ENCODE measurements around the gene LOXHD1.

Gene LOXHD1

DNA sequence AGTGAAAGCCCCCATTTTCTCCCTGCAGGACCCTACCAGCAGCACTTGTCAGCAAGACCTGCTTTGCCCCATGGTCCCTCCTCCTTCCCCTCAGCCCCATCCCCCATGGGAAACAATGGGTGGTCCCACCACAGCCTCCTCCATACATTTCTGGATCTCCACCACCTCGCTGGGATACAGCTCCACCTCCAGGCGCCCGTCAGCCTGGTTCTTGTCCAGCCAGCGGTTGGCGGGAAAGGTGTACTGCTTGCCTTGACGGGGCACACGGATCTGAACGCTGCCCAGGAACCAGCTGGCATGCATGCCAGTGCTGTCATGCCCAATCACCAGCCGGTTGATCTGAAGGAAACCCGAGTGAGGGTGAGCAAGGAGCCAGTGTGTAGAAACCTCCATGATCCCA, 90.9 kb downstream of the LOXHD1 start:
- Mint-ChIP-seq H3K27ac (no peak overlapping the region), H3K4me1 (ENCODE audit: low read depth) (no peaks in the 10 kb centered on the region), H3K36me3 (ENCODE audit: low read depth) (no peaks in the 10 kb centered on the region), H3K9me3 (no peaks in the 10 kb centered on the region), H3K4me3 (no peak overlapping the region), H3K27me3 (ENCODE audit: low read depth) (peaks cover 7% of the 10 kb centered on the region)

DNA sequence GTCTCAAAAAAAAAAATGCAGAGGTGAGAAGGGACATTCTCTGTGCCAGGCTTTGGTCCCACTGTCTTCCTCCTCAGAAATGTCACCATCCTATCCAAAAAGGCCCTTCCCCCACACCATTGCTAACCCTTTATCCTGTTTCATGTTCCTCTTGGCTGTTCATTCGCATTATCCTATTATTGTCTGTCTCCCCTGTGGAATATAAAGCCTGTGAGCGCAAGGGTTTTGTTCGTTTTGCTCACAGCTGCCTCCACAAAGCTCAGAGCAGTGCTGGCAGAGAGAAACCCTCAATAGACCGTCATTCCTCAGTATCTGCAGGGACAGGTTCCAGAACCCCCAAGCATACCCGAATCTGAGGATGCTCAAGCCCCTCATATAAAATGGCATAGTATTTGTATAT, 91.8 kb downstream of the LOXHD1 start:
- H3K27me3 Mint-ChIP-seq (ENCODE audit: low read depth), result peaks cover 7% of the 10 kb centered on the region
- no peaks in the 10 kb centered on the region for H3K4me1 Mint-ChIP-seq (ENCODE audit: low read depth)
- H3K4me3 Mint-ChIP-seq, result no peak overlapping the region
- H3K27ac Mint-ChIP-seq, result no peak overlapping the region
- H3K36me3 Mint-ChIP-seq (ENCODE audit: low read depth), result no peaks in the 10 kb centered on the region
- H3K9me3 Mint-ChIP-seq, result no peaks in the 10 kb centered on the region

DNA sequence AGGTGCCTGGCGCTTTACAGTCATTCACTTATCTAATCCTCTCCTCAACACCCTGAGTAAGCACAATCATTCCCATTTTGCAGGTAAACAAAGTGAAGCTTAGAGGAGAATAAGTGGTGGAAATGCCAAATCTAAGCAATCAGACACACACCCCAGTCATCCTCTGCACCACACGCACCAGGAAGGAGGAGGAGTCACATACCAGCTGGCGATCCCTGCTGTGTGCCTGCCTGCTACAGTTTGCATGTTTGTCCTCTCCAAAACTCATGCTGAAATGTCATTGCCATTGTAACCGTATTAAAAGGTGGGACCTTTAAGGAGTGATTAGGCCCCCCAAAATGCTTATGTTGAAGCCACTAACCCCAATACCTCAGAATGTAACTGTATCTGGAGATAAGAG, 93.7 kb downstream of the LOXHD1 start:
- H3K36me3 Mint-ChIP-seq (ENCODE audit: low read depth), result no peaks in the 10 kb centered on the region
- no peak overlapping the region for H3K27ac Mint-ChIP-seq
- H3K9me3 Mint-ChIP-seq, result no peaks in the 10 kb centered on the region
- peaks cover 4% of the 10 kb centered on the region for H3K27me3 Mint-ChIP-seq (ENCODE audit: low read depth)
- H3K4me1 Mint-ChIP-seq (ENCODE audit: low read depth), result no peaks in the 10 kb centered on the region
- no peak overlapping the region for H3K4me3 Mint-ChIP-seq

GRCh38 chr18:46562674-46563192, 94.3 kb downstream of the LOXHD1 start:
- H3K9me3 Mint-ChIP-seq, result no peaks in the 10 kb centered on the region
- no peak overlapping the region for H3K27ac Mint-ChIP-seq
- no peaks in the 10 kb centered on the region for H3K4me1 Mint-ChIP-seq (ENCODE audit: low read depth)
- no peak overlapping the region for H3K4me3 Mint-ChIP-seq
- no peaks in the 10 kb centered on the region for H3K36me3 Mint-ChIP-seq (ENCODE audit: low read depth)
- H3K27me3 Mint-ChIP-seq (ENCODE audit: low read depth), result peaks cover 4% of the 10 kb centered on the region

GRCh38 chr18:46560671-46561045, 96.4 kb downstream of the LOXHD1 start:
- H3K36me3 Mint-ChIP-seq (ENCODE audit: low read depth), result no peaks in the 10 kb centered on the region
- no peaks in the 10 kb centered on the region for H3K9me3 Mint-ChIP-seq
- no peaks in the 10 kb centered on the region for H3K27me3 Mint-ChIP-seq (ENCODE audit: low read depth)
- H3K27ac Mint-ChIP-seq, result no peak overlapping the region
- H3K4me3 Mint-ChIP-seq, result no peak overlapping the region
- no peaks in the 10 kb centered on the region for H3K4me1 Mint-ChIP-seq (ENCODE audit: low read depth)

GRCh38 chr18:46559946-46560670, 96.9 kb downstream of the LOXHD1 start:
- Mint-ChIP-seq H3K4me1 (ENCODE audit: low read depth) (no peaks in the 10 kb centered on the region), H3K27ac (no peak overlapping the region), H3K9me3 (no peaks in the 10 kb centered on the region), H3K27me3 (ENCODE audit: low read depth) (no peaks in the 10 kb centered on the region), H3K4me3 (no peak overlapping the region), H3K36me3 (ENCODE audit: low read depth) (no peaks in the 10 kb centered on the region)

- Mint-ChIP-seq H3K4me1 (ENCODE audit: low read depth) (no peaks in the 10 kb centered on the region), H3K36me3 (ENCODE audit: low read depth) (no peaks in the 10 kb centered on the region), H3K27ac (no peak overlapping the region), H3K27me3 (ENCODE audit: low read depth) (no peaks in the 10 kb centered on the region), H3K4me3 (no peak overlapping the region), H3K9me3 (no peaks in the 10 kb centered on the region)
Measured at GRCh38 chr18:46559296-46559695, 97.7 kb downstream of the LOXHD1 start.

GRCh38 chr18:46556590-46557206, 100.3 kb downstream of the LOXHD1 start:
- H3K4me1 Mint-ChIP-seq (ENCODE audit: low read depth), result no peaks in the 10 kb centered on the region
- H3K4me3 Mint-ChIP-seq, result no peak overlapping the region
- H3K27me3 Mint-ChIP-seq (ENCODE audit: low read depth), result no peaks in the 10 kb centered on the region
- H3K9me3 Mint-ChIP-seq, result no peaks in the 10 kb centered on the region
- H3K27ac Mint-ChIP-seq, result no peak overlapping the region
- no peaks in the 10 kb centered on the region for H3K36me3 Mint-ChIP-seq (ENCODE audit: low read depth)

GRCh38 chr18:46555724-46556123, 101.3 kb downstream of the LOXHD1 start:
- Mint-ChIP-seq H3K4me3 (no peak overlapping the region), H3K9me3 (no peaks in the 10 kb centered on the region), H3K27me3 (ENCODE audit: low read depth) (no peaks in the 10 kb centered on the region), H3K27ac (no peak overlapping the region), H3K4me1 (ENCODE audit: low read depth) (no peaks in the 10 kb centered on the region), H3K36me3 (ENCODE audit: low read depth) (no peaks in the 10 kb centered on the region)

GRCh38 chr18:46555213-46555612, 101.8 kb downstream of the LOXHD1 start:
- Mint-ChIP-seq H3K36me3 (ENCODE audit: low read depth) (no peaks in the 10 kb centered on the region), H3K27ac (no peak overlapping the region), H3K4me1 (ENCODE audit: low read depth) (no peaks in the 10 kb centered on the region), H3K9me3 (no peaks in the 10 kb centered on the region), H3K27me3 (ENCODE audit: low read depth) (no peaks in the 10 kb centered on the region), H3K4me3 (no peak overlapping the region)

DNA sequence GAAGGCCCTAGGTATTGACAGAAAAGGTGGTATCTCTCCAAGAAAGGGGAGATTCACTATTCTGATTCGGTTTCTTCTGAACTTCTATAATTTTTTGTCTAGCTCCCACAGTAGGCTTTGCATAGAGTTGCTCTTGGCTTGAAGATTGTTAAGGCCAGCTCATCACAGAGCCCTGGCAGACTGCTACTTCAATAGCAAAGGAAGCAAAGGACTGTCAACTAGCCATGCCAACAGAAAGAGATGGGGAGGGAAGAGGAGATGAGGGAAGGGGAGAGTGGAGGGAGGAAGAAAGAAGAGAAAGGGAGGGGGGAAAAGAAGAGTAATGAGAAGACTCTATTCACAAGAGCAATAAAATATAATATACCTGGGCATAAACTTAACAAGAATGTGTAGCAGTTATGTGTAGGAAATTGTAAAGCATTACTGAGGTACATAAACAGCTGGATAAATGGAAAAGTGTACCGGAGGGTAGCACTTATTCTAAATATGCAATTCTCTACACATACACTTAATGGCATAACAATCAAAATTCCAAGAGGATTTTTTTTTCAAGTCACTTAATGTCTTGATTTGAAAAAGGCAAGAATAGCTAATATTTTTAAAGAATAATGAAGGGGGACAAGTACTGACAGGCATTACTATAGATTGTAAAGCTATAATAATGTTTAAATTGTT, 102.5 kb downstream of the LOXHD1 start:
- Mint-ChIP-seq H3K4me3 (no peak overlapping the region), H3K27me3 (ENCODE audit: low read depth) (no peaks in the 10 kb centered on the region), H3K4me1 (ENCODE audit: low read depth) (no peaks in the 10 kb centered on the region), H3K9me3 (no peaks in the 10 kb centered on the region), H3K36me3 (ENCODE audit: low read depth) (no peaks in the 10 kb centered on the region), H3K27ac (no peak overlapping the region)

DNA sequence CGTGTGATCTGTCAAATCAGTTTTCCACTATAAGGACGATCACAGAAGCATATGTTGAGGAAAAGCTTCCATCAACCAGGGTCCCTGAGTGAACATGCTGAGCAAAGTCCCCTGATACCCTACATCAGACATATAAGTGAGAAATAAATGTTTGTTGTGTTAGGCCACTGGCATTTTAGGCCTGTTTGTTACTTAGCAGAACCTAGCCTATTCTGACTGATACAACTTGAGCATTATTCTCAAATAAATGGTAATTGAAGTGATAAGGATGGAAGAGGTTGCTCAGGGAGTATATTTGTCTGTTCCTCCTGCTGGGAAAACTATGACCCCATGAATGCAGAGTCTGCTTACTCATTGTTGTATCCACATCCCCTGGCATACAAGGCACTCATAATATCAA, 106.4 kb downstream of the LOXHD1 start:
- no peaks in the 10 kb centered on the region for H3K9me3 Mint-ChIP-seq
- no peaks in the 10 kb centered on the region for H3K36me3 Mint-ChIP-seq (ENCODE audit: low read depth)
- no peak overlapping the region for H3K4me3 Mint-ChIP-seq
- no peak overlapping the region for H3K27ac Mint-ChIP-seq
- H3K27me3 Mint-ChIP-seq (ENCODE audit: low read depth), result no peaks in the 10 kb centered on the region
- no peaks in the 10 kb centered on the region for H3K4me1 Mint-ChIP-seq (ENCODE audit: low read depth)

DNA sequence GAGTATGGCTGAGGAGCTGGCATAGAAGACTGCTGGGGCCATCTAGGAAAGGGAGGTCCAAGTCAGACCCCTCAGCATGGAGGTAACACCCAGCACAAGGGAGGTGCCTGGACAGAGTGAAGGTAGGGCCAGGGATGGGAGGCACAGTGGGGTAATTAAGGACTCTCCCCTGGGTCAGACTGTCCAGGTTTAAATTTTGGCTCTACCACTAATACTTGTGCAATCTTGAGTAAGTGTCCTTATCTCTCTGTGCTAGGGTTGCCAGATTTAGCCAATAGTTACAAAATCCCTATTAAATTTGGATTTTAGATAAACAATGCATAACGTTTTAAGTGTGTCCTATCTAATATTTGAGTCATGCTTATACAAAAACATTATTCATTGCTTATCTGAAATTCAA, 109.5 kb downstream of the LOXHD1 start:
- H3K4me1 Mint-ChIP-seq (ENCODE audit: low read depth), result no peaks in the 10 kb centered on the region

DNA sequence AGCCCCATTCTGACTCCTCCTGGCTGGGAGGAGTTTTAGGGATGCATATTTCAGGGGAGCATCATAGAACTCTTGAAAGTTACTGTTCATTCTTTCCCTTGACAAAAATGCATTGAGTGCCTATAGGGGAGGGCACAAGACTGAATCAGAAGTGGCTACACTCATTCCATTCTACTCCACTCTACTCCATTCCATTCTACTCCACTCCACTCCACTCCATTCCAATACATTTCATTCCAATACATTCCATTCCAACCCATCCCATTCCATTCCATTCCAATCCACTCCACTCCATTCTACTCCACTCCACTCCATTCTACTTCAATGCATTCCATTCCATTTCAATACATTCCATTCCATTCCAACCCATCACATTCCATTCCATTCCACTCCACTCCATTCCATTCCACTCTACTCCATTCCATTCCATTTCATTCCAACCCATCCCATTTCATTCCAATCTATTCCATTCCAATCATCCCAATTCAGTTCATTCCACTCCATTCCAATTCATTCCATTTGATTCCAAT, 110.8 kb downstream of the LOXHD1 start:
- Mint-ChIP-seq H3K4me3 (no peak overlapping the region), H3K27me3 (ENCODE audit: low read depth) (no peaks in the 10 kb centered on the region), H3K27ac (no peak overlapping the region), H3K4me1 (ENCODE audit: low read depth) (no peaks in the 10 kb centered on the region), H3K36me3 (ENCODE audit: low read depth) (no peaks in the 10 kb centered on the region), H3K9me3 (no peaks in the 10 kb centered on the region)

More for the DNA sequence above, 109.5 kb downstream of the LOXHD1 start:
- Mint-ChIP-seq H3K27me3 (ENCODE audit: low read depth) (no peaks in the 10 kb centered on the region), H3K4me3 (no peak overlapping the region), H3K27ac (no peak overlapping the region), H3K36me3 (ENCODE audit: low read depth) (no peaks in the 10 kb centered on the region), H3K9me3 (no peaks in the 10 kb centered on the region)

DNA sequence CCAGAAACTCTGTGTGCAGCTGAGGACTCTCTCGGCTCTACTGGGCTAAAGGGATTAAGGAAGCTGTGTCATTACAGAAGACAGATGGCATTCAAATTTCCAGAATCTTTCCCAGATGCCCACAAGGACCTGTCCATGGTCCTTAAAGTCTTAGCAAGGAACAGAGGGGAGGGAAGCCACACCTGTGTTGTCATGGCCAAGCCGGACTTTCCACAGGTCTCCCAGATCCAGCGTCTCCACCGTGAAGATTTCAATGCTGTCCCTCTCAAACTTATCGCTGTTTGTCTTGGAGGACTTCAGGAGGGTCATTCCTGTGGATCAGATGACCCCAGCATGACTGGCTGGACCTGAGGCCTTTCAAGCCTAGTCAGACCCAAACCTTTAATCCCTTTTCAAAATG, 114.5 kb downstream of the LOXHD1 start:
- H3K36me3 Mint-ChIP-seq (ENCODE audit: low read depth), result no peaks in the 10 kb centered on the region

More for the DNA sequence above, 114.5 kb downstream of the LOXHD1 start:
- H3K27me3 Mint-ChIP-seq (ENCODE audit: low read depth), result no peaks in the 10 kb centered on the region
- H3K9me3 Mint-ChIP-seq, result no peaks in the 10 kb centered on the region
- H3K4me1 Mint-ChIP-seq (ENCODE audit: low read depth), result no peaks in the 10 kb centered on the region
- no peak overlapping the region for H3K4me3 Mint-ChIP-seq
- H3K27ac Mint-ChIP-seq, result no peak overlapping the region

All from T-helper 1 cell treated with Interleukin-12 subunit alpha and Interleukin-12 subunit beta and Interleukin-4 antibody, amounts not matched to agents 30 μg/mL and 1 μg/mL, for 36 hours (primary cell).